Frontal cortex (tissue), 4 donors: ENCODE measurements around the gene CYP2C8. TPM values are rescaled to one million over a fixed set of nuclear protein-coding genes. Genes with fewer than 3 reads are reported as not detected.

ENCODE experiments used
- DNase-seq, 2 donors: peaks; one replicate each; pipeline ENCODE4 v3.0.0; 2012; ENCODE audit warnings: low spot score in 2 of 2
- FAIRE-seq: peaks from 2 replicates; lab custom pipeline; 2012; peaks lifted over from hg19 to GRCh38; lab: Jason Lieb, UNC
- small RNA-seq: library from RNA; depleted of rRNA; stranded (forward); fragments of <200 nt; gene quantifications from one replicate; pipeline ENCODE3, GENCODE V24; 2014
- total RNA-seq: library from RNA; depleted of rRNA; stranded (reverse); fragments of >200 nt; gene quantifications from one replicate; pipeline ENCODE4 v1.2.3, GENCODE V29; 2014
- donor health status: control.
- donor health status: control.
- donor health status: control.

Gene CYP2C8
- total RNA-seq, 1 donor from 2014 or later = 1.2 TPM

DNA sequence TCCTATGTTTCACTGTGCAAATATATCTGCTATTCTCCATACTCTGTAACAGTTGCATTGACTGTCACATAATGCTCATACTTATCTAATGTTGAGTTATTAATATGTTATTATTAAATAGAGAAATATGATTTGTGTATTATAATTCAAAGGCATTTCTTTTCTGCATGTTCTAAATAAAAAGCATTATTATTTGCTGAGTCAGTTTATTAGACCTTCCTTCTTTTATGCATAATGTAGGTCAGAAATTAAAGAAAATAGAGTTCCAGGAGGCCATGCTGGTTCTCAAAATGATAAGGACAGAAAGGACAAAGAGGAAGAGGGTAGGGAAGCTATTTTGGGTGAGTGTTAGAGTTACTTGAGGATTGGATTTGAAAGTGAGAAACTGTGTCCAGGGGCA is 80.1 kb downstream of the CYP2C8 start:
- FAIRE-seq (no peak), DNase-seq (no peak)

Small RNA genes lying within 50 kb of the gene (small RNA-seq; reads per million reads assigned to genes)
- not detected for gene CYP2C60P

Other genes with a start within 250 kb of the CYP2C8 start
- not detected for gene CYP2C9, start 130.8 kb downstream of the CYP2C8 start, total RNA-seq
- not detected for gene ACSM6, start 124.7 kb upstream of the CYP2C8 start, total RNA-seq
- 2.4 TPM for gene PDLIM1, start 221.5 kb upstream of the CYP2C8 start, total RNA-seq